Measurements from ENCODE around the gene BCL11B. TPM values are rescaled to one million over a fixed set of nuclear protein-coding genes. Genes with fewer than 3 reads are reported as not detected.

The BCL11B gene
- total and polyA plus RNA-seq, 10 of the 15 experiments (the other 5 are each of a cell fraction or from before 2014, with no cell fraction given) = 0.38 to 5.5 (median 1.3) TPM

GRCh38 chr14:99191395-99192027 lies 80.5 kb downstream of the BCL11B start:
- Histone ChIP-seq H3K9ac (ENCODE audit: control insufficient read depth, insufficient read depth, low read length) (no peak overlapping the region), H3K79me2 (ENCODE audit: control insufficient read depth, insufficient read depth, low read length) (no peaks in the 10 kb centered on the region), H2AFZ (ENCODE audit: control insufficient read depth, low read depth, low read length) (no peak overlapping the region), H3K27me3 (replicated peaks in 1 of 2; ENCODE audit: control insufficient read depth in 2 of 2, insufficient read depth in 2 of 2, low read length in 1 of 2) (no peaks in the 10 kb centered on the region), H3K4me1 (ENCODE audit: control insufficient read depth, insufficient read depth, low read length) (no peaks in the 10 kb centered on the region), H3K9me3 (replicated peaks; ENCODE audit: control insufficient read depth, insufficient read depth, low read length) (no peaks in the 10 kb centered on the region), H3K36me3 (ENCODE audit: control insufficient read depth in 2 of 2, insufficient read depth in 2 of 2, low read length in 1 of 2) (no peaks in the 10 kb centered on the region), H4K20me1 (ENCODE audit: control insufficient read depth, insufficient read depth) (no peaks in the 10 kb centered on the region), H3K4me2 (ENCODE audit: control insufficient read depth, insufficient read depth) (no peak overlapping the region), H3K27ac (ENCODE audit: control insufficient read depth, insufficient read depth) (no peak overlapping the region), H3K4me3 (no peak overlapping the region)
- no TSS peak for BruUV-seq (replicated peaks)
- in situ Hi-C loops (cut with MboI) = no loop called here
- ChIA-PET CTCF (no interaction called here), POLR2A (no interaction called here), SMC1A (ENCODE audit: uncharacterized antibody, unreplicated experiment) (no interaction called here), RAD21 (ENCODE audit: unreplicated experiment) (no interaction called here)
- TF ChIP-seq TCF3 (IDR thresholded peaks at IDR 0.05; ENCODE audit: borderline replicate concordance, insufficient read depth, low read depth, low read length) (no peak), MTA2 (IDR thresholded peaks at IDR 0.05; ENCODE audit: low read depth) (no peak), SUZ12 (IDR thresholded peaks at IDR 0.05; ENCODE audit: unreplicated experiment) (no peak), ASH2L (IDR thresholded peaks at IDR 0.05; ENCODE audit: borderline replicate concordance, low read depth) (no peak)
- intact Hi-C loops (cut with micrococcal nuclease; ENCODE audit: unreplicated experiment) = no loop called here
- DNase-seq (ENCODE audit: low read depth, low spot score) (no peak), FAIRE-seq (no peak), ATAC-seq (no peak)
- 25% methylated on average over 10 of the region's 10 CpGs for WGBS (ENCODE audit: insufficient coverage, insufficient replicate concordance, low lambda C conversion rate, missing lambda C conversion rate)

- Histone ChIP-seq H3K9ac (ENCODE audit: control insufficient read depth, insufficient read depth, low read length) (no peak overlapping the region), H3K9me3 (replicated peaks; ENCODE audit: control insufficient read depth, insufficient read depth, low read length) (no peaks in the 10 kb centered on the region), H3K36me3 (ENCODE audit: control insufficient read depth in 2 of 2, insufficient read depth in 2 of 2, low read length in 1 of 2) (no peaks in the 10 kb centered on the region), H3K4me1 (ENCODE audit: control insufficient read depth, insufficient read depth, low read length) (no peaks in the 10 kb centered on the region), H2AFZ (ENCODE audit: control insufficient read depth, low read depth, low read length) (no peak overlapping the region), H4K20me1 (ENCODE audit: control insufficient read depth, insufficient read depth) (no peaks in the 10 kb centered on the region), H3K79me2 (ENCODE audit: control insufficient read depth, insufficient read depth, low read length) (no peaks in the 10 kb centered on the region), H3K27me3 (replicated peaks in 1 of 2; ENCODE audit: control insufficient read depth in 2 of 2, insufficient read depth in 2 of 2, low read length in 1 of 2) (no peaks in the 10 kb centered on the region), H3K4me2 (ENCODE audit: control insufficient read depth, insufficient read depth) (no peak overlapping the region), H3K4me3 (no peak overlapping the region), H3K27ac (ENCODE audit: control insufficient read depth, insufficient read depth) (no peak overlapping the region)
- TF ChIP-seq HSF1 (IDR thresholded peaks at IDR 0.05; ENCODE audit: low read depth, low read length) (no peak), RAD21 (IDR thresholded peaks at IDR 0.05; ENCODE audit: insufficient read depth, low read depth, low read length) (peak; percentile 20; the same call in 1 of the 2 replicates)
- ChIA-PET CTCF (no interaction called here), SMC1A (ENCODE audit: uncharacterized antibody, unreplicated experiment) (no interaction called here), RAD21 (ENCODE audit: unreplicated experiment) (no interaction called here), POLR2A (no interaction called here)
- DNase-seq (ENCODE audit: low read depth, low spot score) (no peak), FAIRE-seq (no peak), ATAC-seq (no peak)
- no TSS peak for BruUV-seq (replicated peaks)
- WGBS (ENCODE audit: insufficient coverage, insufficient replicate concordance, low lambda C conversion rate, missing lambda C conversion rate) = 42% methylated on average over 11 of the region's 11 CpGs
- in situ Hi-C loops (cut with MboI) (no loop called here), intact Hi-C loops (cut with micrococcal nuclease; ENCODE audit: unreplicated experiment) (no loop called here)
Measured at GRCh38 chr14:99190696-99191394, 81.2 kb downstream of the BCL11B start.
